DMS 273 treated with DMSO at 0.1 percent for 48 hours (cell line): Measurements from ENCODE around the gene MCAT.

Source experiments
- DNase-seq: peaks from one replicate; lab custom pipeline; 2025; lab: John Stamatoyannopoulos, UW

The MCAT gene

DNA sequence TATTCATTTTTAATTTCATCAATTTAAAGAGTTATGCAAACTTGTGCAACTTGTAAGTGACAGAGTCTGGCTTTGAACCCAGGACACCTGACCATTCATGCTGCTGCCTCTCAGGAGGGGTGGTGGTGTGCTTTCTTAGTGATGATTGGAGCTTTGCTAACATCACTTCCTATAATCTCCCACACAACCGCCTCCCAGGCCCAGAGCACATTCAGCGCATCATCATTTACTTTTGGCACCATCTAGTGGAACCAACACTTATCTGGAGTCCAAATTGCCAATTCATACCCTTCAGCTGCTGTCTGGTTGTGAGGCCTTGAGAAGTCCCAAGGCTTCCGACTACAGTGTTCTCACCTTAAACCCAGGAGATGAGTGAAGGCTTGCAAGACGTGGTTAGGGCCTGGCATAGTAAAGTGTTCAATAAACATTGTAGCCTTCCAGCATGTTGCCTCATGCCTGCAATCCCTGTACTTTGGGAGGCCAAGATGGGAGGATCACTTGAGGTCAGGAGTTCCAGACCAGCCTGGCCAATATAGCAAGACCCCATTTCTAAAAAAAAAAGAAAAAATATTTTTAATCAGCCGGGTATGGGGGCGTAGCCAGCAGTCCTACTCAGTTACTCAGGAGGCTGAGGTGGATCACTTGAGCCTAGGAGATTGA is 52.9 kb downstream of the MCAT start:
- peak; percentile 71 for DNase-seq

DNA sequence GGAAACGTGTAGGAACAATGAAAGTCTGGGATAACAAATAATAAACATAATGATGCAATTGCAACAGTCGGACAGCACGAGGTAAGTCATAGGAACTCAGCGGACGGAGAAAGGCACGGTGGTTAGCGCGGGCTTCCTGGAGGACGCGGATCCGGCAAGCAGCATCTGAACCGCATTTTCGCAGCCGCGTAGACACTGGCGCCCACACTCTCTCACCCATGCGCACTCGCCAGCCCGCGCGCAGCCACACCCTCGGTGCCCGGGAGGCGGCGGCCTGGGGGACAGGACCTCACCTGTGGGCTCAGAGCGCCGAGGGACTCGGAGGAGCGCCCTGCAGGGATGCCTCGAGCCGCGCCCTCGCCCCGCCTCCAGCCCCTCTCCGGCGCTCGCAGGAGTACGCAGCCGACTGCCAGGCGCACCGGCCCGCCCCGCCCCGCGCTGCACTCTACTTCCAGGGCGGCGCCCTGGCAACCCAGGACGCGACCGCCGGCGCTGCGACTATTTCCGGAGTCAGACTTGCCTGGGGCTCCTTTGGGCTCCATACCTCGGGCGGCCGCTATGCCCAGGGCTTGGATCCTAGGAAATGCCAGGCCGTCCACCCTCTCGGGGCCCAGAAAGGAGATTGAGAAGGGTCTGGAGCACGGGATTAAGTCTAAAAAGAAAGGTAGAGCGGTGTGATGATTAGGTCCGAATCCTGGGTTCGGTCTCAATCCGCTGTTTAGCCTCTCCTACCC is 54.0 kb downstream of the MCAT start, which contains the start of gene TTLL1:
TSS of gene TTLL1 (minus strand) at position 408 of the 734 bp plus-strand sequence. CDS start 13,805 bp downstream, outside the sequence.
- peak; percentile 60 for DNase-seq

DNA sequence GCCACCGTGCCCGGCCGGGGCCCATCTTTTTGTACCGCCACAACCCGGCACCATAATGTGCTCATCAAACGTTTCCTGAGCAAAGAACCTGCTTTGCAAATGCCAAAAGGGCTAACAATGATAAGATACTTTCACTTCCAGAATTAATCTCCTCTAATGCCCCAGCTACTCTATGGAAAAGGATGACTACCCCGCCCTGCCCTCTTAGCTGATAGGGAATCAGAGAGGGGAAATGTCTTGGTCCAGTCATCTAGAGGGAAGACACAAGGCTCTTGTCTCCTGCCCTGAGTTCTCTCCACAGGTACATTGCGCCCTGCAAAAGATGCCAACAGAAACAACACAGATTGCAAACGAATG is 54.6 kb downstream of the MCAT start:
- DNase-seq, result no peak

DNA sequence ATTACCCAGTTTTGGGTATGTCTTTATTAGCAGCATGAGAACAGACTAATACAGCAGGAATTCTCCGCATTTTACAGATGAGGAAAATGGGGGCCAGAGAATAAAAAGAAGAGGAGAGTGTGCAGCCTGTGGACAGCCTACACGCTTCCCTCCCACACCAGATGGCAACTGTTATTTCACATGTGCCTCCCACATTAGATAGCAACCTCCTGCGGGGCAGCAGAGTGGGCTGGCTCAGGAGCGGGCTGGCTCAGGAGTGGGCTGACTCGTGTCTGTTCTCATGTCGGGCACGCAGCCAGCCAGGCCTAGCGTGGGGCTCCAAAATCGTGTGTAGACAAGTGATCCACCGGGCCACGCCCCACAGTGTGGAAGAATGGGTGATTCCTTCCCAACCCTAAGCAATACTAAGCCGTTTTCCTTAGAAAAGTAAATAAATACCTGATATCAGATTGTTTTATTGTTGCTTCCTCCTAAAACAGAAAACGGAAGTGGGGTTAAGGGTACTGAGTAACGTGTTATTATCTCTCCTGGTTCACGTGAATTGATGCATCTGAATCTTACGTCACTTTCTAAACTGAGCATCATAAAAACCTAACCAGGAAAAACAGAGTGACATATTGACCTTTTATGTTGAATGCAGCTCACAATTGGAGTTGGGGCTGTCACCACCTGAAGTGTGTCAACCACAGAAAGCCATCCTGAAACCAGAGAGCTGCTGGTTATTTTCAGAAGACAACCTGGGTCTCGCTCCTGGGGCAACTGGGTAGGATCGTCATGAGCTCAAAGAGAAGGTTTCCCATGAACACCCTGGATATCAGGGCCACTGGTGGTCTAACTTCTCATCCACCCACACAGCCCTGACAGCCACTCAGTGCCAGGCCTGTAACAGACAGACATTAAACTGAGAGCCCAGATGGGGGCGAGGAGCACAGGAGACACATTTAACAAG is 57.3 kb downstream of the MCAT start:
- no peak for DNase-seq
